WI38 (cell line): ENCODE measurements around the gene C3orf18.

Experiments used
- H3K4me3 ChIP-seq: 2 replicates; pipeline ENCODE4 v1.5.1; 2011; ENCODE audit warnings: low read depth, mild to moderate bottlenecking, control low read depth, low read length
- CTCF ChIP-seq: IDR thresholded peaks from 2 replicates; pipeline ENCODE4 v1.5.1; 2012; ENCODE audit warnings: low read depth, mild to moderate bottlenecking, control low read depth, low read length

The C3orf18 gene

GRCh38 chr3:50508821-50509220, 58.7 kb downstream of the C3orf18 start:
- no peak for TF ChIP-seq CTCF
- no peak overlapping the region for H3K4me3 ChIP-seq
